GM06990 (cell line): ENCODE measurements around the gene SOX13.

Source experiments
- DNase-seq: peaks from one replicate; pipeline ENCODE4 v3.0.0-alpha.2; 2011; ENCODE audit not compliant: insufficient read length; ENCODE audit errors: extremely low read depth
- H3K27me3 ChIP-seq: replicated peaks from 2 replicates; pipeline ENCODE4 v1.6.0; 2011; ENCODE audit warnings: low read length; ENCODE audit not compliant: control insufficient read depth, insufficient read depth
- H3K36me3 ChIP-seq: 2 replicates; pipeline ENCODE4 v1.5.1; 2011; ENCODE audit warnings: low read length; ENCODE audit not compliant: control insufficient read depth, insufficient read depth
- H3K4me3 ChIP-seq: replicated peaks from 2 replicates; pipeline ENCODE4 v1.5.1; 2011; ENCODE audit warnings: low read depth, mild to moderate bottlenecking, control low read depth, low read length
- CTCF ChIP-seq: IDR thresholded peaks from 2 replicates; pipeline ENCODE4 v1.5.1; 2011; ENCODE audit warnings: low read length, control low read depth, mild to moderate bottlenecking, inconsistent platforms; ENCODE audit not compliant: insufficient read depth, poor library complexity, severe bottlenecking

Gene SOX13

GRCh38 chr1:204077979-204078696 lies 5.2 kb downstream of the SOX13 start:
- DNase-seq, result no peak
- TF ChIP-seq CTCF, result no peak
- Histone ChIP-seq H3K36me3 (no peaks in the 10 kb centered on the region), H3K27me3 (peaks cover 2% of the 10 kb centered on the region), H3K4me3 (no peak overlapping the region)

GRCh38 chr1:204079608-204079999 lies 6.7 kb downstream of the SOX13 start:
- DNase-seq, result no peak
- H3K27me3 ChIP-seq, result no peaks in the 10 kb centered on the region; the same call in 1 of the 2 replicates
- no peaks in the 10 kb centered on the region for H3K36me3 ChIP-seq
- H3K4me3 ChIP-seq, result no peak overlapping the region
- no peak for TF ChIP-seq CTCF

GRCh38 chr1:204080163-204080903 lies 7.4 kb downstream of the SOX13 start:
- H3K36me3 ChIP-seq, result no peaks in the 10 kb centered on the region
- DNase-seq, result no peak
- H3K27me3 ChIP-seq, result no peaks in the 10 kb centered on the region; the same call in 1 of the 2 replicates
- no peak for TF ChIP-seq CTCF
- no peak overlapping the region for H3K4me3 ChIP-seq

- no peak for TF ChIP-seq CTCF
- no peak for DNase-seq
- Histone ChIP-seq H3K4me3 (no peak overlapping the region), H3K27me3 (no peaks in the 10 kb centered on the region; the same call in 1 of the 2 replicates), H3K36me3 (no peaks in the 10 kb centered on the region)
These were observed 8.4 kb downstream of the SOX13 start for GRCh38 chr1:204081164-204081790.

GRCh38 chr1:204081791-204082513 lies 9.0 kb downstream of the SOX13 start:
- no peak overlapping the region for H3K4me3 ChIP-seq
- H3K36me3 ChIP-seq, result no peaks in the 10 kb centered on the region
- no peaks in the 10 kb centered on the region; the same call in 1 of the 2 replicates for H3K27me3 ChIP-seq
- DNase-seq, result no peak
- no peak for TF ChIP-seq CTCF
